Activated CD4-positive, alpha-beta T cell treated with anti-CD3 and anti-CD28 coated beads, Interleukin-2, amount 10 ng/mL, durations not matched to agents 7 days and 5 days (primary cell): ENCODE measurements around the gene STAP1. TPM values are rescaled to one million over a fixed set of nuclear protein-coding genes. Genes with fewer than 3 reads are reported as not detected.
A peak's percentile ranks its signal among the peaks of the same experiment; 100 is the strongest.
"Not testable (repeated sequence)": the region's sequence is repeated elsewhere in the genome, so short reads cannot be mapped to it uniquely, and the experiment has no call there.

Experiments used
- CTCF ChIA-PET: fragments of 350-600 bp; sonication (Branson Sonifier 250); formaldehyde crosslinking; loops from one replicate; lab custom pipeline; 2021; ENCODE audit warnings: antibody characterized with exemption; lab: Charles Lee
- POLR2A ChIA-PET: fragments of 350-600 bp; sonication (Branson Sonifier 250); formaldehyde crosslinking; loops from one replicate; lab custom pipeline; 2021; ENCODE audit warnings: antibody characterized with exemption; lab: Charles Lee
- DNase-seq: peaks from one replicate; pipeline ENCODE4 v3.0.0-alpha.2; 2020
- H3K27ac Mint-ChIP-seq: one replicate; pipeline ENCODE4 v1.8.0; 2021; ENCODE audit warnings: mild to moderate bottlenecking, moderate library complexity, mixed read lengths
- H3K27me3 Mint-ChIP-seq: one replicate; pipeline ENCODE4 v1.8.0; 2021; ENCODE audit warnings: mixed read lengths
- H3K36me3 Mint-ChIP-seq: one replicate; pipeline ENCODE4 v1.8.0; 2021; ENCODE audit warnings: low read depth, mixed read lengths
- H3K4me1 Mint-ChIP-seq: one replicate; pipeline ENCODE4 v1.8.0; 2021; ENCODE audit warnings: mixed read lengths
- H3K4me3 Mint-ChIP-seq: one replicate; pipeline ENCODE4 v1.8.0; 2021; ENCODE audit warnings: mild to moderate bottlenecking, moderate library complexity, mixed read lengths
- H3K9me3 Mint-ChIP-seq: one replicate; pipeline ENCODE4 v1.8.0; 2021; ENCODE audit warnings: mixed read lengths
- total RNA-seq, 2 experiments: library from RNA; stranded (reverse); gene quantifications; one replicate each; pipeline ENCODE4 v1.2.3, GENCODE V29; 2021

STAP1 gene
- total RNA-seq, 2 experiments from 2014 or later: 31.0 to 32.5 TPM

- POLR2A ChIA-PET: interaction anchor here (1.1 kb wide), 1 partner anchor 156 kb away, joined by 3 read pairs; the partner anchor contains the start of gene UBA6
- H3K27me3 Mint-ChIP-seq: no peaks in the 10 kb centered on the region
- CTCF ChIA-PET: interaction anchor here (0.5 to 2.0 kb wide), 3 partner anchors 9 to 520 kb away, joined by 3 to 10 read pairs (median 3); no protein-coding TSS in a partner anchor
- peak; percentile 96 for DNase-seq
- H3K9me3 Mint-ChIP-seq: no peaks in the 10 kb centered on the region
- H3K4me1 Mint-ChIP-seq: peaks cover 37% of the 10 kb centered on the region
- H3K36me3 Mint-ChIP-seq: peaks cover 33% of the 10 kb centered on the region
- peak within 1 kb of the TSS; percentile 99 for H3K4me3 Mint-ChIP-seq
- H3K27ac Mint-ChIP-seq: peak within 1 kb of the TSS; percentile 99
Measured at GRCh38 chr4:67545199-67546003, 13.1 kb upstream of the STAP1 start, which contains the start of gene CENPC. Gene CENPC (minus strand): TSS chr4:67545503. CDS start chr4:67545355, 148 bp downstream.

- Mint-ChIP-seq H3K4me1 (peaks cover 42% of the 10 kb centered on the region), H3K36me3 (peaks cover 31% of the 10 kb centered on the region), H3K9me3 (no peaks in the 10 kb centered on the region), H3K27me3 (no peaks in the 10 kb centered on the region), H3K4me3 (peak overlapping the region; percentile 99), H3K27ac (peak overlapping the region; percentile 99)
- POLR2A ChIA-PET: interaction anchor here (1.1 kb wide), 1 partner anchor 155 kb away, joined by 3 read pairs; the partner anchor contains the start of gene UBA6
- CTCF ChIA-PET: interaction anchor here (0.5 to 2.0 kb wide), 5 partner anchors 8 to 520 kb away, joined by 3 to 10 read pairs (median 3); no protein-coding TSS in a partner anchor
- DNase-seq: no peak
Measured at GRCh38 chr4:67546004-67546356, 12.5 kb upstream of the STAP1 start.

- Mint-ChIP-seq H3K27me3 (no peaks in the 10 kb centered on the region), H3K9me3 (no peaks in the 10 kb centered on the region), H3K4me1 (peaks cover 40% of the 10 kb centered on the region), H3K27ac (no peak overlapping the region), H3K4me3 (no peak overlapping the region), H3K36me3 (peaks cover 25% of the 10 kb centered on the region)
- CTCF ChIA-PET: interaction anchor here (1.0 kb wide), 2 partner anchors 16 to 364 kb away, joined by 3 read pairs; no protein-coding TSS in a partner anchor
- POLR2A ChIA-PET: no interaction called here
- DNase-seq: no peak
Measured at GRCh38 chr4:67546971-67547370, 11.6 kb upstream of the STAP1 start.

GRCh38 chr4:67549123-67549522 is 9.4 kb upstream of the STAP1 start:
- DNase-seq: peak; percentile 26
- H3K4me1 Mint-ChIP-seq: peaks cover 26% of the 10 kb centered on the region
- no peak overlapping the region for H3K27ac Mint-ChIP-seq
- no peak overlapping the region for H3K4me3 Mint-ChIP-seq
- CTCF ChIA-PET: interaction anchor here (1.7 kb wide), 1 partner anchor 17 kb away, joined by 5 read pairs; no protein-coding TSS in a partner anchor
- no peaks in the 10 kb centered on the region for H3K9me3 Mint-ChIP-seq
- peaks cover 5% of the 10 kb centered on the region for H3K36me3 Mint-ChIP-seq
- POLR2A ChIA-PET: no interaction called here
- H3K27me3 Mint-ChIP-seq: no peaks in the 10 kb centered on the region

DNA sequence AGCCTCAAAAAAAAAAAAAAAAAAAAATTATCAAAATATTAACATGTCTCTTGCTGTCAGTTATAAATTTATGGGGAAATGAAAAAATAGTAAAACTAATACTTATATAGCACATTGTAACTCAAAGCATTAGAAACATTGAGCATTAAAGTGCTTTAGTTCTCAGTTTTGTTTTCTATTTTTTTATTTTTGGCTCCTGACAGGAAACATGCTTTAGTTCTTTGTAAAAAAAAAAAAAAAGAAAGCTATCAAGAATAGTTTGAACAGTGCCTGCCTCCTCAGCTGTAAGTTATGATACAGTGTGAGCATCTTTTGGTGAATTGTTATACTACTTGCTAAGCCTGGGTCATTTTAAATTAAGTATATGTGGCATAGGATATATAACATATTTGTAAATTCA is 8.1 kb upstream of the STAP1 start:
- H3K4me3 Mint-ChIP-seq: no peak overlapping the region
- H3K9me3 Mint-ChIP-seq: no peaks in the 10 kb centered on the region
- ChIA-PET POLR2A (interaction anchor here (0.6 kb wide), 1 partner anchor 183 kb away, joined by 3 read pairs; no protein-coding TSS in a partner anchor), CTCF (interaction anchor here (0.6 to 1.7 kb wide), 4 partner anchors 16 to 410 kb away, joined by 3 to 5 read pairs (median 4); no protein-coding TSS in a partner anchor)
- no peaks in the 10 kb centered on the region for H3K36me3 Mint-ChIP-seq
- DNase-seq: no peak
- H3K27ac Mint-ChIP-seq: no peak overlapping the region
- H3K4me1 Mint-ChIP-seq: peaks cover 23% of the 10 kb centered on the region
- no peaks in the 10 kb centered on the region for H3K27me3 Mint-ChIP-seq

- POLR2A ChIA-PET: no interaction called here
Measured at GRCh38 chr4:67550857-67551256, 7.7 kb upstream of the STAP1 start.

DNA sequence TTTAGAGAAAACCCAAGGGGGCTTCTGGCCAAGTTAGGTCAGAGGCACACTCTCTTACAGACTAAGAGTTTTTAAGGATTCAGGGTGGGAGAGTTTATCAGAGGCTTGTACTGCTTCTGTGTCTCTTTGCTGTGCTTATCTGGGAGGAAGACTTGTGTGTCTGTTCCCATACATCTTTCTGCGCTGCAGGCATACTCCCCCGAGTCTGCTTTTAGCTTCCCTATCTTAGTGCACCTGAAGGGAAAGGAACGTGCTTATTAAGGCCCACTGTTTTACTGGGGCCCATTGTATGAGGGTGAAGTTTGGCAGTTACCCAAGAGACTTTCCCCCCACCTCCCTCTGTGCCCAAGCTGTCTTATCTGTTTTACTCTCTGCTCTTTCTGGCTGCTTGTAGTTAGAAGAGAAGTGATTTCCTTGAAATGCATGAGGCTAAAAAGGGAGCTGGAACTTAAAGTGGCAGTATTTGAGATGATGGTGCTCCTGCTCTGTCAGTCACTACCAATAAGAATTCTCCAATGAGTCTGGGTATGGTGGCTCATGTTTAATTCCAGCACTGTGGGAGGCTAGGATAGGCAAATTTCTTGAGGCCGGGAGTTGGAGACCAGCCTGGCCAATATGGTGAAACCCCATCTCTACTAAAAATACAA is 6.3 kb upstream of the STAP1 start:
- POLR2A ChIA-PET, H3K27me3 Mint-ChIP-seq, H3K9me3 Mint-ChIP-seq, H3K36me3 Mint-ChIP-seq, H3K4me3 Mint-ChIP-seq, H3K27ac Mint-ChIP-seq, DNase-seq: not testable (repeated sequence)
- CTCF ChIA-PET: interaction anchor here (0.6 to 1.4 kb wide), 4 partner anchors 19 to 86 kb away, joined by 3 to 4 read pairs (median 4); no protein-coding TSS in a partner anchor
- peaks cover 26% of the 10 kb centered on the region for H3K4me1 Mint-ChIP-seq

More at GRCh38 chr4:67550857-67551256, 7.7 kb upstream of the STAP1 start:
- CTCF ChIA-PET: interaction anchor here (0.6 to 1.7 kb wide), 4 partner anchors 15 to 409 kb away, joined by 3 to 5 read pairs (median 4); no protein-coding TSS in a partner anchor
- Mint-ChIP-seq H3K9me3 (no peaks in the 10 kb centered on the region), H3K4me1 (peaks cover 23% of the 10 kb centered on the region), H3K36me3 (no peaks in the 10 kb centered on the region), H3K27ac (no peak overlapping the region), H3K4me3 (no peak overlapping the region), H3K27me3 (no peaks in the 10 kb centered on the region)
- DNase-seq: no peak

DNA sequence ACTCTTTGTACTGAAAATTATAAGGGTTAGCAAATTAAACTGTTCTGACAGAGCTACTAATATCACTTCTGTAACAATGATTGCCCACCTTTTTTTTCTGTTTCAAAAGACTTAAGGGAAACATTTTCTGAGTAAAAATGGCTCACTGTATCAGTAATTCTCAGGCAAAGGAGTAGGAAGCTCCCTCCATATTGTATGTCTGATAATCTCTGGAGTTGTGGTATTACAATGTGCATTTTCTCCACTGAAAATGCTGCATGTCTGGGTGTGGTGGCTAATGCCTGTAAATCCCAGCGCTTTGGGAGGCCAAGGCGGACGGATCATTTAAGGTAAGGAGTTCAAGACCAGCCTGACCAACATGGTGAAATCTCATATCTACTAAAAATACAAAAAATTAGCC is 4.4 kb upstream of the STAP1 start:
- H3K9me3 Mint-ChIP-seq: no peaks in the 10 kb centered on the region
- peaks cover 39% of the 10 kb centered on the region for H3K4me1 Mint-ChIP-seq
- H3K36me3 Mint-ChIP-seq: peaks cover 2% of the 10 kb centered on the region
- H3K4me3 Mint-ChIP-seq: no peak overlapping the region
- CTCF ChIA-PET: interaction anchor here (1.6 to 2.3 kb wide), 2 partner anchors 9 to 14 kb away, joined by 4 to 10 read pairs; partner anchors contain the start of gene CENPC
- H3K27ac Mint-ChIP-seq: no peak overlapping the region
- no peak for DNase-seq
- POLR2A ChIA-PET: no interaction called here
- H3K27me3 Mint-ChIP-seq: no peaks in the 10 kb centered on the region

DNA sequence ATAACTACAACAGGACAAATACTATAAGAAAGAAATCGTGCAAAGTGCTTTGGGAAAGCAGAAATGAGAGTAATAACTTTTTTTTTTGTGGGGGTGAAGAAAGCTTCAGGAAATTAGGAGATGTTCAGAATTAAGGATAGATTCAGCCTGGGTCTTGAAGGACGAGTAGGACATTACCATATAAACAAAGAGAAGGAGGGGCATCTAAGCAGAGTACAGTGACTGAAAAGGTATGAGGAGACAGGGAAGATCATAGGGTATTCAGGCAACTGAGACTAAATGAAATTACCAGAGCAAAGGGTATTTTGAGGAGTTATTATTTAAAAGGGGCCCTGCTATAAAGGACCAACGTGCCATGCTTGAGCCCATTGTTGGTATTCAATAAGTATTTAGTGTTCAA is 3.1 kb upstream of the STAP1 start:
- ChIA-PET POLR2A (no interaction called here), CTCF (interaction anchor here (2.3 kb wide), 1 partner anchor 10 kb away, joined by 10 read pairs; the partner anchor contains the start of gene CENPC)
- Mint-ChIP-seq H3K27ac (no peak overlapping the region), H3K4me1 (peaks cover 46% of the 10 kb centered on the region), H3K9me3 (no peaks in the 10 kb centered on the region), H3K4me3 (no peak overlapping the region), H3K36me3 (peaks cover 2% of the 10 kb centered on the region), H3K27me3 (no peaks in the 10 kb centered on the region)
- DNase-seq: no peak

DNA sequence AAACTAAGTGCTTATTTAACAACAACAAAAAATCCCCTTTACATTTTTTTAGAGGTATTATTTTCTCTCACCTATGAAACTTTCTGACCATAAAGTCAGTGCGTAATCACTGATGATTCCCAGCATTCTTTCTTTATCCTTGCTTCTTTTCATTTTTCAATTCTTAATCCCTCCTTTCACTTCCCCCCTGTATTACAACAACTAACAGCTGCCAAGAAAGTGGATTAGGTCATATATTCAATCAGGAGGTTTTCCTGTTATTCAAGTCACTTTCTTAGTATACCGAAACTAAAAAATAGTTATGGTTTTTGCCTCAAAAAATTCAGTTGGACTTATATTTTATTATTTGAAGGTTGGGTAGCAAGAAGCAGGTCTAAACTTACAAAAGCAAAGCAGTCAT is 2.1 kb upstream of the STAP1 start:
- Mint-ChIP-seq H3K4me3 (no peak overlapping the region), H3K27me3 (no peaks in the 10 kb centered on the region), H3K4me1 (peaks cover 51% of the 10 kb centered on the region), H3K27ac (no peak overlapping the region), H3K36me3 (peaks cover 11% of the 10 kb centered on the region), H3K9me3 (no peaks in the 10 kb centered on the region)
- CTCF ChIA-PET: interaction anchor here (1.0 to 1.1 kb wide), 3 partner anchors 10 to 144 kb away, joined by 3 read pairs; partner anchors contain the start of gene UBA6
- POLR2A ChIA-PET: interaction anchor here (1.0 kb wide), 1 partner anchor 13 kb away, joined by 3 read pairs; no protein-coding TSS in a partner anchor
- no peak for DNase-seq

- CTCF ChIA-PET: interaction anchor here (1.5 kb wide), 1 partner anchor 15 kb away, joined by 5 read pairs; no protein-coding TSS in a partner anchor
- POLR2A ChIA-PET: no interaction called here
Measured at GRCh38 chr4:67565284-67565683, 6.8 kb downstream of the STAP1 start.

GRCh38 chr4:67566335-67566734 is 7.8 kb downstream of the STAP1 start:
- Mint-ChIP-seq H3K27me3 (no peaks in the 10 kb centered on the region), H3K4me1 (peaks cover 28% of the 10 kb centered on the region), H3K4me3 (no peak overlapping the region), H3K9me3 (no peaks in the 10 kb centered on the region), H3K36me3 (peaks cover 22% of the 10 kb centered on the region), H3K27ac (no peak overlapping the region)
- DNase-seq: no peak
- ChIA-PET CTCF (interaction anchor here (1.0 to 1.5 kb wide), 4 partner anchors 10 to 179 kb away, joined by 3 to 5 read pairs (median 4); no protein-coding TSS in a partner anchor), POLR2A (no interaction called here)

More at GRCh38 chr4:67565284-67565683, 6.8 kb downstream of the STAP1 start:
- H3K4me3 Mint-ChIP-seq: no peak overlapping the region
- no peaks in the 10 kb centered on the region for H3K27me3 Mint-ChIP-seq
- DNase-seq: no peak
- no peaks in the 10 kb centered on the region for H3K9me3 Mint-ChIP-seq
- H3K27ac Mint-ChIP-seq: no peak overlapping the region
- peaks cover 36% of the 10 kb centered on the region for H3K4me1 Mint-ChIP-seq
- peaks cover 23% of the 10 kb centered on the region for H3K36me3 Mint-ChIP-seq
